SJCRH30 (cell line): Measurements from ENCODE around the gene TNK2. TPM values are rescaled to one million over a fixed set of nuclear protein-coding genes. Genes with fewer than 3 reads are reported as not detected.
A peak's percentile ranks its signal among the peaks of the same experiment; 100 is the strongest.
"Not testable (repeated sequence)": the region's sequence is repeated elsewhere in the genome, so short reads cannot be mapped to it uniquely, and the experiment has no call there.

Experiments used
- DNase-seq, 2 experiments: peaks; one replicate each; pipeline ENCODE4 v3.0.0-alpha.2; 2015 to 2020
- H3K27ac ChIP-seq: fragments of 250-450 bp; sonication (Bioruptor Pico); 2 replicates; pipeline ENCODE4 v1.5.1; 2020; ENCODE audit warnings: mild to moderate bottlenecking, moderate library complexity
- H3K27me3 ChIP-seq: fragments of 250-450 bp; sonication (Bioruptor Pico); 2 replicates; pipeline ENCODE4 v1.5.1; 2020; ENCODE audit warnings: mild to moderate bottlenecking, moderate library complexity
- H3K36me3 ChIP-seq: fragments of 250-450 bp; sonication (Bioruptor Pico); 2 replicates; pipeline ENCODE4 v1.5.1; 2020; ENCODE audit warnings: mild to moderate bottlenecking, moderate library complexity
- H3K4me1 ChIP-seq: fragments of 250-450 bp; sonication (Bioruptor Pico); 2 replicates; pipeline ENCODE4 v1.5.1; 2020; ENCODE audit warnings: mild to moderate bottlenecking, moderate library complexity
- H3K4me3 ChIP-seq: fragments of 250-450 bp; sonication (Bioruptor Pico); 2 replicates; pipeline ENCODE4 v1.5.1; 2020; ENCODE audit warnings: mild to moderate bottlenecking, moderate library complexity
- H3K9me3 ChIP-seq: fragments of 250-450 bp; sonication (Bioruptor Pico); replicated peaks from 2 replicates; pipeline ENCODE4 v1.5.1; 2020; ENCODE audit warnings: mild to moderate bottlenecking, moderate library complexity
- total RNA-seq: library from RNA; depleted of rRNA; stranded (reverse); fragments of >200 nt; shearing (Covaris generic); gene quantifications from 2 replicates; pipeline ENCODE4 v1.2.3, GENCODE V29; 2014; rRNA removed

TNK2 gene
- total RNA-seq: 17.4 and 21.8 TPM in 2 replicates

- no peaks in the 10 kb centered on the region for H3K36me3 ChIP-seq
- peaks cover 21% of the 10 kb centered on the region for H3K4me1 ChIP-seq
- H3K27ac ChIP-seq: peak within 1 kb of the TSS; percentile 34
- no peaks in the 10 kb centered on the region for H3K9me3 ChIP-seq
- DNase-seq: peak; percentile 63 to 76
- H3K27me3 ChIP-seq: no peaks in the 10 kb centered on the region
- H3K4me3 ChIP-seq: peak within 1 kb of the TSS; percentile 68
These were observed at the start of gene TNK2 for GRCh38 chr3:195907934-195908693. Gene TNK2 (minus strand): TSS chr3:195908551. CDS start chr3:195888588, 19,963 bp downstream.

GRCh38 chr3:195956577-195956976 is 48.2 kb upstream of the TNK2 start:
- H3K27me3 ChIP-seq: no peaks in the 10 kb centered on the region
- no peaks in the 10 kb centered on the region for H3K9me3 ChIP-seq
- H3K4me1 ChIP-seq: no peaks in the 10 kb centered on the region
- no peak for DNase-seq
- H3K36me3 ChIP-seq: no peaks in the 10 kb centered on the region
- H3K27ac ChIP-seq: no peak overlapping the region
- H3K4me3 ChIP-seq: no peak overlapping the region

- not testable (repeated sequence) for H3K27me3 ChIP-seq, H3K4me1 ChIP-seq, DNase-seq, H3K4me3 ChIP-seq, H3K27ac ChIP-seq, H3K9me3 ChIP-seq, H3K36me3 ChIP-seq
These were observed 47.1 kb upstream of the TNK2 start for GRCh38 chr3:195955416-195955841.

DNA sequence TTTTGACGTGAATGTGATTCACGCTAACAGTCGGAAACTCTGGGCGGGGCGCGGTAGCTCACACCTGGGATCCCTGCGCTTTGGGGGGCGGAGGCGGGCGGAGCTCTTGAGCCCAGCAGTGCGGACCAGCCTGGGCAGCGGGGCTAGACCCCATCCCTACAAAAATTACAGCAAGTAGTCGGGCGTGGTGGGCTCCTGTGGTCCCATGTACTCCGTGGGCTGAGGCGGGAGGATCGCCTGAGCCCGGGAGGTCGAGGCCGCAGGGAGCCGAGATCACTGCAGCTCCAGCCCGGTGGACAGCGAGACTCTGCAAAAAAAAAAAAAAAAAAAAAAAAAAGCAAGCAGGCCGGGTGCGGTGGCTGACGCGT is 46.4 kb upstream of the TNK2 start:
- not testable (repeated sequence) for H3K27me3 ChIP-seq, H3K9me3 ChIP-seq, H3K27ac ChIP-seq, H3K4me1 ChIP-seq, H3K36me3 ChIP-seq, DNase-seq
- peak overlapping the region; percentile 56 for H3K4me3 ChIP-seq

- not testable (repeated sequence) for H3K9me3 ChIP-seq, H3K27me3 ChIP-seq, H3K4me1 ChIP-seq, H3K36me3 ChIP-seq, H3K27ac ChIP-seq
- peak overlapping the region; percentile 56 for H3K4me3 ChIP-seq
- DNase-seq: peak; percentile 49 to 51
These were observed 45.9 kb upstream of the TNK2 start for GRCh38 chr3:195954052-195954751.

DNA sequence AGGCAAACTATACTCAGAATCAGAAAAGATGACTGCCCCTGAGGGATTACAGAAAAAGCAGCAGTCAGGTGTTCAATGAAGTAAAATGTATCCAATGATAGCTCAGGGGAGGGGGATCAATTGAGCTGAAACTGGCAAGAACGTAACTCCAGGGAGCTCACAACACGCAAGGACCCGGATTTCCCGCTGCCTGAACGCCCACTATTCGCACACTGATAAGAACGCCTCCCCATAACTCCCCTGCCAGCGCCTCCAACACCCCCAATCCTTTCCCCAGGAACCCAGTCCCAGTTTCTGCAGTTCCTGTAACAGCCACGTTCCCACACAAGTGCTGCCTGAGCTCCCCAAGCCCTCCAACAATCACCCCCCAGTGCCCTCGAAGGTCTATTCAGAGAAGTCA is 44.2 kb upstream of the TNK2 start:
- not testable (repeated sequence) for H3K4me1 ChIP-seq, DNase-seq, H3K27me3 ChIP-seq, H3K9me3 ChIP-seq, H3K36me3 ChIP-seq, H3K4me3 ChIP-seq, H3K27ac ChIP-seq

DNA sequence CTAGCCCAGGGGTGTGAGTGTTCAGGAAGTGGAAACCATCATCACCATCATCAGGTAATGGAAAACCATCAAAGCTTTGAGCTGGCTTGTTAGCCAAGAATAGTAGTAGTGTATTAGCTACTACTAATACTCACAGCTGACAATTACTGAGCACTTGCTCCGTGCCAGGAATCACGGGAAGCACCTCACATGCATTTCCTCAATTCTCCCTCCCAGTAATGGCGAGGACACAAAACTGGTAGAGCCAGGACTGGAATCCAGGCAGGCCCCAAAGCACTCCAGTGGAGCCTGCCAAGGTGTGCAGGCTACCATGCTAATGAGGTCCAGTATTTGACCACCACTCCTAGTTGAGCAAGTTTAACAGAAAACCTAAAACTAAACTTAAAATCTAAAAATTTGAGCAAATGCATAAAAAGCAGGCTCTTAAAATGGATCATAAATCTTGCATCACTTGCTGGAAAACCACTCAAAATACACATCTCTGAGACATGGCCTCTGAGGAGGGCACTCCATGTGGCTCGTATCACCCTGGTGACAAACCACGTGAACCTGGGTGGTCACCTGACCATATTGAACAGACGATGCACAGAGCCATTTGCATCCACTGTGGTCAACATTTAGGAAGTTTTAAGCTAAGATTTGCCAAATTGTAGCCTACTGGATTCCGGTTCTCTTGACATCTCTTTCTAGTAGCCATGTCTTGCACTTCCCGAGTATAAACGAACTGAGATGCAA is 43.3 kb upstream of the TNK2 start:
- H3K4me3 ChIP-seq, H3K27ac ChIP-seq, H3K9me3 ChIP-seq, DNase-seq, H3K36me3 ChIP-seq, H3K27me3 ChIP-seq, H3K4me1 ChIP-seq: not testable (repeated sequence)

DNA sequence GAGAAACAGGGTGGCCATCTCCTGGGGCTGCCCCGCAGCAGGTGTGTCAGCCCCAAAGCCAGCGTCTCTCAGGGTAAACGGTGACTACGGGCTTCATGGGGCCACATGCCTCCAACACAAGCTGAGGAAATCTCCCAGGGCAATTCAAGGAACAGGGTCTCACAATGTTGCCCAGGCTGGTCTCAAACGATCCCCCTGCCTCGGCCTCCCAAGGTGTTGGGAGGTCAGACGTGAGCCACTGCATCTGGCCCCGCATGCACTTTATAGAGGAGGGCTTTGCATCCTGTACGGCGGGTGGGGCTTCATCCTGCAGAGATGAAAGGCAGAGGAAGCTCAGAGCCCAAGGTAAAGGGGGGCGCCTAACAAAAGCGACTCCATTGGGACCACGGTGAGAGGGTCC is 42.4 kb upstream of the TNK2 start:
- not testable (repeated sequence) for H3K36me3 ChIP-seq, H3K27me3 ChIP-seq, DNase-seq, H3K27ac ChIP-seq, H3K4me3 ChIP-seq, H3K4me1 ChIP-seq, H3K9me3 ChIP-seq

DNA sequence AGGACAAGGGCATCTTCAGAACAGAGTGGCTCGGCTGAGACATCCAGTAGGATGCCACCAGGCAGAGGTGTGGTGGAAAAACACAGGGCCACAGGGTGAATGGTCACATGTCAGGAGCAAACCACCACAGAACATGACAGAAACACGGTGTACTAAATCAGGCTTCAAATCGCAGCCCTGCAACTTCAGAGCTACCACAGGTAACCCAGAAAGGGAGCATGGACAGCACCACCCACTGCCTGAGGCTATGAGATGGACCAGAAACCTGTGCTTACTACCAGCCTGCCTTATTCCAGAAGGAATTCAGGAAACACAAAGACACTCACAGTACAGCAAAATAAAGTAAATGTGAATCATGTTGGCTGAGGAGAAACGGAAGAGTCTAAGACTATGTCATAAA is 41.8 kb upstream of the TNK2 start:
- not testable (repeated sequence) for H3K4me3 ChIP-seq, H3K9me3 ChIP-seq, H3K27ac ChIP-seq, H3K36me3 ChIP-seq, H3K27me3 ChIP-seq, H3K4me1 ChIP-seq, DNase-seq

GRCh38 chr3:195946910-195947699 is 38.8 kb upstream of the TNK2 start:
- not testable (repeated sequence) for DNase-seq, H3K4me3 ChIP-seq, H3K27me3 ChIP-seq

GRCh38 chr3:195941265-195941815 is 33.0 kb upstream of the TNK2 start:
- DNase-seq, H3K36me3 ChIP-seq, H3K4me1 ChIP-seq, H3K4me3 ChIP-seq, H3K27me3 ChIP-seq, H3K27ac ChIP-seq, H3K9me3 ChIP-seq: not testable (repeated sequence)

More at GRCh38 chr3:195946910-195947699, 38.8 kb upstream of the TNK2 start:
- not testable (repeated sequence) for H3K36me3 ChIP-seq, H3K27ac ChIP-seq, H3K9me3 ChIP-seq, H3K4me1 ChIP-seq

- not testable (repeated sequence) for H3K4me3 ChIP-seq, H3K36me3 ChIP-seq, H3K9me3 ChIP-seq, H3K27ac ChIP-seq, H3K4me1 ChIP-seq, DNase-seq, H3K27me3 ChIP-seq
These were observed 32.5 kb upstream of the TNK2 start for GRCh38 chr3:195940806-195941205.

DNA sequence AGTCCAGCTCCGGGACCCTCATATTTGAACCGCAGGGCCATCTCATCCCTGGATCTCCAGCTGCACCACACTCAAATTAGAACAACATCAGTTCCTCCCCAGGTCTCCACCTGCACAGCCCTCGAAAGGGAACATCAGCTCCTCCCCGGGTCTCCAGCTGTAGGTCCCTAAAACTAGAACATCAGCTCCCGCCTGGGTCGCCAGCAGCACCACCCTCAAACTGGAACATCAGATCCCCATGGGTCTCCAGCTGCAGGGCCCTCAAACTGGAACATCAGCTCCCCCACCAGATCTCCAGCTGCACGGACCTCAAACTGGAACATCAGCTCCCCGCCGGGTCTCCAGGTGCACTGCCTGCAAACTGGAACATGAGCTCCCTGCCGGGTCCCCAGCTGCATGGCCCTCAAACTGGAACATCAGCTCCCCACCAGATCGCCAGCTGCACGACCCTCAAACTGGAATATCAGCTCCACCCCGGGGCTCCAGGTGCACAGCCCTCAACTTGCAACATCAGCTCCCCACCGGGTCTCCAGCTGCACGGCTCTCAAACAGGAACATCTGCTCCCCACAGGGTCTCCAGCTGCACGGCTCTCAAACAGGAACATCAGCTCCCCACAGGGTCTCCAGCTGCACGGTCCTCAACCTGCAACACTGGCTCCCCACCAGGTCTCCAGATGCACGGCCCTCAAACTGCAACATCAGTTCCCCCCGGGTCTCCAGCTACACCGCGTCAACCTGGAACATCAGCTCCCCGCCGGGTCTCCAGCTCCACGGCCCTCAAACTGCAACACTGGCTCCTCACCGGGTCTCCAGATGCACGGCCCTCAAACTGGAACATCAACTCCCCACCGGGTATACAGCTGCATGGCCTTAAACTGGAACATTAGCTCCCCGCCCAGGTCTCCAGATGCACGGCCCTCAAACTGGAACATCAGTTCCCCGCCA is 31.4 kb upstream of the TNK2 start:
- not testable (repeated sequence) for H3K9me3 ChIP-seq, DNase-seq, H3K4me1 ChIP-seq, H3K4me3 ChIP-seq, H3K27ac ChIP-seq, H3K27me3 ChIP-seq, H3K36me3 ChIP-seq

GRCh38 chr3:195933044-195933430 is 24.7 kb upstream of the TNK2 start:
- H3K27ac ChIP-seq, H3K9me3 ChIP-seq, H3K36me3 ChIP-seq, H3K4me1 ChIP-seq, H3K4me3 ChIP-seq, DNase-seq, H3K27me3 ChIP-seq: not testable (repeated sequence)
